ENCODE results near the gene RBPJ.

- TF ChIP-seq CTCF (IDR thresholded peaks at IDR 0.05; ENCODE audit: poor library complexity) (no peak), EZH2 (IDR thresholded peaks at IDR 0.05; ENCODE audit: borderline replicate concordance) (no peak)
Observed at GRCh38 chr4:26284536-26284935, 36.3 kb upstream of the RBPJ start.
